Endodermal cell (in vitro differentiated cells): Measurements from ENCODE around the gene LPAR3. TPM values are rescaled to one million over a fixed set of nuclear protein-coding genes. Genes with fewer than 3 reads are reported as not detected.

Experiments used
- DNase-seq: peaks from one replicate; pipeline ENCODE4 v3.0.0-alpha.2; 2017
- H3K27ac ChIP-seq: 2 replicates; pipeline ENCODE4 v1.5.1; 2013; ENCODE audit warnings: mild to moderate bottlenecking, low read depth, low read length, moderate library complexity
- H3K27me3 ChIP-seq: 2 replicates; pipeline ENCODE4 v1.6.1; 2013; ENCODE audit warnings: mild to moderate bottlenecking, low read length, moderate library complexity; ENCODE audit not compliant: insufficient read depth, control insufficient read depth, poor library complexity, severe bottlenecking
- H3K36me3 ChIP-seq: 2 replicates; pipeline ENCODE4 v1.7.0; 2013; ENCODE audit warnings: mild to moderate bottlenecking, low read length, moderate library complexity; ENCODE audit not compliant: control insufficient read depth, insufficient read depth
- H3K4me1 ChIP-seq: one replicate; pipeline ENCODE4 v1.7.0; 2013; ENCODE audit warnings: low read length; ENCODE audit not compliant: control insufficient read depth, insufficient read depth
- H3K4me3 ChIP-seq: 2 replicates; pipeline ENCODE4 v1.5.1; 2013; ENCODE audit warnings: mild to moderate bottlenecking, low read length, moderate library complexity
- H3K9ac ChIP-seq: 2 replicates; pipeline ENCODE4 v1.6.1; 2013; ENCODE audit warnings: mild to moderate bottlenecking, low read length, moderate library complexity; ENCODE audit not compliant: poor library complexity, severe bottlenecking; ENCODE audit errors: extremely low read depth
- H3K9me3 ChIP-seq: 2 replicates; pipeline ENCODE4 v1.6.1; 2013; ENCODE audit warnings: mild to moderate bottlenecking, low read length, moderate library complexity; ENCODE audit not compliant: control insufficient read depth
- H3K27ac Mint-ChIP-seq: 2 replicates; pipeline ENCODE4 v1.8.0; 2020; ENCODE audit warnings: mixed read lengths
- H3K27me3 Mint-ChIP-seq: 2 replicates; pipeline ENCODE4 v1.8.0; 2021; ENCODE audit warnings: mild to moderate bottlenecking, mixed read lengths; ENCODE audit not compliant: insufficient read depth
- H3K36me3 Mint-ChIP-seq: 2 replicates; pipeline ENCODE4 v1.8.0; 2020; ENCODE audit warnings: low read depth, mixed read lengths
- H3K4me1 Mint-ChIP-seq: 2 replicates; pipeline ENCODE4 v1.8.0; 2020; ENCODE audit warnings: mixed read lengths
- H3K4me3 Mint-ChIP-seq: 2 replicates; pipeline ENCODE4 v1.8.0; 2020; ENCODE audit warnings: mild to moderate bottlenecking, moderate library complexity, mixed read lengths
- H3K9me3 Mint-ChIP-seq: 2 replicates; pipeline ENCODE4 v1.8.0; 2020; ENCODE audit warnings: mild to moderate bottlenecking, mixed read lengths
- CTCF ChIP-seq: fragments of 200-600 bp; sonication (generic); conservative IDR thresholded peaks from 2 replicates; pipeline ENCODE4 v1.5.0; 2021; ENCODE audit warnings: antibody characterized with exemption, mild to moderate bottlenecking
- WGBS, 2 experiments: methylation state at CpG; one replicate each; pipeline versions ENCODE4 v1.1.5 to v1.1.7; 2013; ENCODE audit warnings: missing lambda C conversion rate in 2 of 2, mixed read lengths in 1 of 2; ENCODE audit not compliant: insufficient coverage in 1 of 2, insufficient read length in 1 of 2; 5-methylcytosine and 5-hydroxymethylcytosine counted together
- total RNA-seq, 2 donors: library from RNA; stranded (reverse); fragmentation: NEBNext Ultra II Directional in 1 of 2; extraction: Animal tissue kit (Norgen Biotek cat#: 25700) in 1 of 2; gene quantifications; 2 replicates in 1 of 2; 3 replicates in 1 of 2; pipeline ENCODE4 v1.2.1, GENCODE V29; 2021

The LPAR3 gene
- total RNA-seq, 2 donors from 2014 or later = 0.89 to 3.7 TPM

GRCh38 chr1:84851839-84852238, 41.2 kb downstream of the LPAR3 start:
- Mint-ChIP-seq H3K4me1 (no peaks in the 10 kb centered on the region), H3K36me3 (no peaks in the 10 kb centered on the region), H3K4me3 (no peak overlapping the region), H3K9me3 (no peaks in the 10 kb centered on the region), H3K27me3 (no peaks in the 10 kb centered on the region), H3K27ac (no peak overlapping the region)
- Histone ChIP-seq H3K4me3 (no peak overlapping the region), H3K9ac (no peak overlapping the region), H3K27ac (no peak overlapping the region), H3K27me3 (no peaks in the 10 kb centered on the region), H3K9me3 (no peaks in the 10 kb centered on the region), H3K36me3 (no peaks in the 10 kb centered on the region), H3K4me1 (no peaks in the 10 kb centered on the region)
- WGBS, 2 experiments = 87 to 97% methylated on average over 3 to 8 of the region's 8 CpGs
- DNase-seq = no peak
- no peak for TF ChIP-seq CTCF

DNA sequence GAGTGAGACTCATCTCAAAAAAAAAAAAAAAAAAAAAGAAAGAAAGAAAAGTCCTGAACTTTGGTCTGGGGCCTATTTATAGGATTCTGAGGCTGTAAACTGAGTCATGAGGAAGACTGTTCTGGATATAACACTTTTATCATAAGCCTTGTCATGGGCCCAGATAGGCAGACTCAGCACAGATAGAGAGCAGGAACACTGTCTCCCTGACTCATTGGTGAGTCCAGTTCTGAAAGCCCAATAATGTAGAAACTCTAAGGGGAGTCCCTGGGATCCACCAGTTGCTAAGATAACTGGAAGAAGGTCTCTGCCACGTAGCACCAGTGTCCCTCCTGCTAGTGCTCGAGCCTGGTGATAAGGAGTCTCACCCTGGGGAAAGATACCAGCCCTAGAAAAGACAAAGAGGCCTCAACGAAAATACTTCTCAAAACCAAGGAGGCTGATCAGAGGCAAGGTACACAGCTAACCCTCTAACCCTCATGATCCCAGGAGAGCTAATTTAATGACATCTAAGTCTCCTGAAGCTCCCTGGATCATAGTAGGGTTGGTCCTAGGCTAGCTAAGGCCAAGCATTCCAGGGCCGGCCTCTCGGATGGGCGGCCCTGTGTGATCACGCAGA, 43.5 kb downstream of the LPAR3 start:
- 81 to 85% methylated on average over 6 to 7 of the region's 7 CpGs for WGBS, 2 experiments
- H3K27ac Mint-ChIP-seq = no peak overlapping the region
- Histone ChIP-seq H3K36me3 (no peaks in the 10 kb centered on the region), H3K27ac (no peak overlapping the region), H3K9me3 (no peaks in the 10 kb centered on the region), H3K4me3 (no peak overlapping the region), H3K4me1 (no peaks in the 10 kb centered on the region), H3K9ac (no peak overlapping the region), H3K27me3 (no peaks in the 10 kb centered on the region)
- H3K4me3 Mint-ChIP-seq = no peak overlapping the region
- TF ChIP-seq CTCF = no peak
- H3K4me1 Mint-ChIP-seq = no peaks in the 10 kb centered on the region
- no peaks in the 10 kb centered on the region for H3K27me3 Mint-ChIP-seq
- no peaks in the 10 kb centered on the region for H3K36me3 Mint-ChIP-seq
- no peaks in the 10 kb centered on the region for H3K9me3 Mint-ChIP-seq
- no peak for DNase-seq

DNA sequence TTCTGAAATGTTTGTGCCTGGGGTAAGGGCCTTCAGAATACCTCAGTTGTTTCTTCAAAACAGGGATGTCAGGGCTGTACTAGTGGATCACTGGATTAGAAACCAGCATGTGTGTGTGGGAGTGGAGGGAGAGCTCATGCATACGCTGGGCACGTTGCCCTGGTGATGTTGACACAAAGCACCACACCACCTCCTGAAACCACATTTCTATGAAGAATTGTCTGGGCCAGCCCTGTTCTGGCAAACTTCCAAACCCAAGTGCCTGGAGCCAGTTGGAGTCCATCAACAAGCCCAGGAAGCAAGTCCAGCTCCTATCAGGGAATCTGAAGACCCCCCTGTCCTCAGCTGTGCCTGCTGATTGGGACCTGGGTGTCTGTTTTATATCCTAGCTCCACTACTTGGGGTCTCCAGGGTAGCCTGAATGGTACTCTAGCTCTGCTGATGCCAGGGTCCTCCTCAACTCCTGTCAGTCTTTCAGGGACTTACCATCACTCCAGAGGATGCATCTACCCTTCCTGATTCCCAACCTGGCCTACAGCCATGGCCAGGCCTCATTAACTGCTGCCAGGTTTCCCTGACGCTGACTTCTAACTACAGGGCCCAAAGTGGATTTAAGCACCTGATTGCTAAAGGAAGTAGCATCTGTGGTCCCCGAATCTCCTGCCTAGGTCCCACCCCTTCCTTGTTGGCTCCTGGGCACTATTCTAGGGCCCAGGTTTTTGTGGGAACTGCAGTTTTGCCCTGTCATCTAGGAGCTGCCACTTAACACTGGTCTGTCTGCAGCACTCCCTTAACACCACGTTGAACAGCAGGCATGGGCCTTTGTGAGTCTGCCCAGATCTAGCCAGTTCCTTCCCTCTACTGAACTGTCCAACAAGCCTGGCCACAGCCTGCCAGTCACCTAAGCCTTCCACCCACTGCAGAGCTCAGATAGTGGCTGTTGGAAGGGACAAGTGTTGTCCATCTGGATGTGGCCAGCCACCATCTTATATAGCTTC, 45.5 kb downstream of the LPAR3 start:
- no peak for TF ChIP-seq CTCF
- DNase-seq = no peak
- H3K9me3 ChIP-seq = no peaks in the 10 kb centered on the region
- no peaks in the 10 kb centered on the region for H3K36me3 ChIP-seq
- no peak overlapping the region for H3K4me3 Mint-ChIP-seq
- WGBS, 2 experiments = 90 to 91% methylated on average over 3 to 4 of the region's 5 CpGs
- H3K27ac Mint-ChIP-seq = no peak overlapping the region
- no peaks in the 10 kb centered on the region for H3K27me3 Mint-ChIP-seq
- no peak overlapping the region for H3K4me3 ChIP-seq
- H3K4me1 ChIP-seq = no peaks in the 10 kb centered on the region
- H3K9me3 Mint-ChIP-seq = no peaks in the 10 kb centered on the region
- no peaks in the 10 kb centered on the region for H3K27me3 ChIP-seq
- H3K4me1 Mint-ChIP-seq = no peaks in the 10 kb centered on the region
- H3K36me3 Mint-ChIP-seq = no peaks in the 10 kb centered on the region
- H3K27ac ChIP-seq = no peak overlapping the region
- H3K9ac ChIP-seq = no peak overlapping the region
